Cardiac muscle cell (in vitro differentiated cells and primary cell): Measurements from ENCODE around the gene TBC1D8. TPM values are rescaled to one million over a fixed set of nuclear protein-coding genes. Genes with fewer than 3 reads are reported as not detected.

Experiments used
- DNase-seq, 2 donors: peaks; one replicate each; pipeline versions ENCODE4 v3.0.0 to v3.0.0-alpha.2; 2010 to 2017; ENCODE audit warnings: low read depth in 1 of 2, low spot score in 1 of 2
- H3K27ac ChIP-seq: fragments of 200-600 bp; sonication (generic); 2 replicates; pipeline ENCODE4 v1.5.1; 2016
- H3K27me3 ChIP-seq: fragments of 200-600 bp; sonication (generic); 2 replicates; pipeline ENCODE4 v1.6.0; 2016; ENCODE audit warnings: control low read depth
- H3K36me3 ChIP-seq: fragments of 200-600 bp; sonication (generic); 2 replicates; pipeline ENCODE4 v1.5.1; 2016; ENCODE audit warnings: control low read depth
- H3K4me1 ChIP-seq: fragments of 200-600 bp; sonication (generic); 2 replicates; pipeline ENCODE4 v1.8.1; 2017; ENCODE audit warnings: low read depth, mild to moderate bottlenecking, mixed run types
- H3K4me3 ChIP-seq: fragments of 200-600 bp; sonication (generic); 2 replicates; pipeline ENCODE4 v1.5.1; 2016; ENCODE audit warnings: mild to moderate bottlenecking
- H3K9me3 ChIP-seq: fragments of 200-600 bp; sonication (generic); 2 replicates; pipeline ENCODE4 v1.5.1; 2017; ENCODE audit warnings: low read depth, mild to moderate bottlenecking, control low read depth
- polyA plus RNA-seq: library from polyadenylated mRNA; unstranded; fragments of >200 nt; fragmentation: Nextera tagmentation; extraction: Ambion mirVana; gene quantifications from 2 replicates; pipeline ENCODE4 v1.2.1, GENCODE V29; 2016
- total RNA-seq: library from RNA; depleted of rRNA; stranded (reverse); fragments of >200 nt; gene quantifications from 2 replicates; pipeline ENCODE4 v1.2.3, GENCODE V29; 2016
- TF ChIP-seq, protein P1 (sequence below): IDR thresholded peaks from 2 replicates; pipeline ENCODE4 v1.5.1; 2012; ENCODE audit warnings: low read depth, mild to moderate bottlenecking, low read length

TBC1D8 gene
- total and polyA plus RNA-seq, 2 experiments from 2014 or later: 15.2 to 23.2 TPM

DNA sequence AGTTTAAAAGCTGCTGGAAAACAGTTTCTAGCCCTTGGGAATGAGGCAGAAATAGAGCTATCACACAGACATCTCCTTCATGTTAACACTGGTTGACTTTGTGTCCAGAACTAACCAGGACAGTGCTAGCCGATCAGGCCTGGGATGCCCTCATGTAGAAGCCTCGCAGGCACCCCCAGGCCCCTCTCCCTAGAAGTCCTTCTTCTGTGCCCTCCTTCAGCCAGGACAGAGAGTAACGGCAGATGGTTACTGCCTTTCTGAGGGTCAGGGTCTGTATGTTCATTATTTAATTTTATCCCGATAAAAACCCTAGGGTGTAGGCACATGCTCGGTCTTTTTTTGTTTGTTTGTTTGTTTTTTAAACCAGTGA, 159.8 kb downstream of the TBC1D8 start:
- Histone ChIP-seq H3K9me3 (no peaks in the 10 kb centered on the region), H3K4me1 (no peaks in the 10 kb centered on the region), H3K36me3 (no peaks in the 10 kb centered on the region), H3K4me3 (no peak overlapping the region), H3K27ac (no peak overlapping the region), H3K27me3 (no peaks in the 10 kb centered on the region)
- TF ChIP-seq, protein P1, sequence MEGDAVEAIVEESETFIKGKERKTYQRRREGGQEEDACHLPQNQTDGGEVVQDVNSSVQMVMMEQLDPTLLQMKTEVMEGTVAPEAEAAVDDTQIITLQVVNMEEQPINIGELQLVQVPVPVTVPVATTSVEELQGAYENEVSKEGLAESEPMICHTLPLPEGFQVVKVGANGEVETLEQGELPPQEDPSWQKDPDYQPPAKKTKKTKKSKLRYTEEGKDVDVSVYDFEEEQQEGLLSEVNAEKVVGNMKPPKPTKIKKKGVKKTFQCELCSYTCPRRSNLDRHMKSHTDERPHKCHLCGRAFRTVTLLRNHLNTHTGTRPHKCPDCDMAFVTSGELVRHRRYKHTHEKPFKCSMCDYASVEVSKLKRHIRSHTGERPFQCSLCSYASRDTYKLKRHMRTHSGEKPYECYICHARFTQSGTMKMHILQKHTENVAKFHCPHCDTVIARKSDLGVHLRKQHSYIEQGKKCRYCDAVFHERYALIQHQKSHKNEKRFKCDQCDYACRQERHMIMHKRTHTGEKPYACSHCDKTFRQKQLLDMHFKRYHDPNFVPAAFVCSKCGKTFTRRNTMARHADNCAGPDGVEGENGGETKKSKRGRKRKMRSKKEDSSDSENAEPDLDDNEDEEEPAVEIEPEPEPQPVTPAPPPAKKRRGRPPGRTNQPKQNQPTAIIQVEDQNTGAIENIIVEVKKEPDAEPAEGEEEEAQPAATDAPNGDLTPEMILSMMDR: no peak
- no peak for DNase-seq

DNA sequence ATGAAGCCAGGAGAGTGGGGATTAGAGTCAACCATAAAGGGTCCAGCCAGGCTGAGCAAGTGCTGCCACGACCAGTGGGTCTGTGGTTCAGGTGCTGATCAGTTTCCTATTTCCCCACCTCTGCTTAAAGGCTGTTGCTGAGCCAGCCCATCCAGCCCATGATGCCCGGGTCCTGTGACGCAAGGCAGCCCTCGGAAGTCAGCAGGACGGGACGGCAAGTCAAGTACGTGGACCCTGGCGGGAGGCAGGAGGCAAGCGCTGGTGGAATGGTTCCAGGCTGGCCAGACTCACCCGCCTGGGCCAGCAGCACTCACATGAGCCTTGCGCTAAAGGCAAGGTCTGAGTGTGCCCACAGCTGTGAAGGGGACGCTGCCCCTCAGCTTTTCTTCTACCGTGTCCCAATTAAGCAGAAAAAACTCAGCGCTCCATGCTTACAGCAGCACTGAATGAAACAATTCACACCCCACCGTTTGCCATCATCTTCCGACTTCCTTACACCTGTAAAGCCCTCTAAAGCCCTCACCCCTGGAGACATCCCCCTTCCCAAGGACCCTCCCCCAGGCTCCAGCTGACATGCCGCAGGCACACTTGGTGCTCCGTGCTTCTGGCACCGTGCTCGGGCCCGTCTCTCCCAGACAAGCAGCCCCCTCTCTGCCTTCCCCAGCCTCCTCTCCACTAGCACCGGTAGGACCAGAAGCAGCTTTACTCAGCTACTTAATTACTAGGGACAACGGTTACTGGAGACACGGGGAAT, 160.4 kb downstream of the TBC1D8 start:
- H3K9me3 ChIP-seq: no peaks in the 10 kb centered on the region
- no peak overlapping the region for H3K27ac ChIP-seq
- no peaks in the 10 kb centered on the region for H3K4me1 ChIP-seq
- no peak overlapping the region for H3K4me3 ChIP-seq
- H3K27me3 ChIP-seq: no peaks in the 10 kb centered on the region
- no peaks in the 10 kb centered on the region for H3K36me3 ChIP-seq
- DNase-seq: no peak
- TF ChIP-seq, protein P1: no peak

DNA sequence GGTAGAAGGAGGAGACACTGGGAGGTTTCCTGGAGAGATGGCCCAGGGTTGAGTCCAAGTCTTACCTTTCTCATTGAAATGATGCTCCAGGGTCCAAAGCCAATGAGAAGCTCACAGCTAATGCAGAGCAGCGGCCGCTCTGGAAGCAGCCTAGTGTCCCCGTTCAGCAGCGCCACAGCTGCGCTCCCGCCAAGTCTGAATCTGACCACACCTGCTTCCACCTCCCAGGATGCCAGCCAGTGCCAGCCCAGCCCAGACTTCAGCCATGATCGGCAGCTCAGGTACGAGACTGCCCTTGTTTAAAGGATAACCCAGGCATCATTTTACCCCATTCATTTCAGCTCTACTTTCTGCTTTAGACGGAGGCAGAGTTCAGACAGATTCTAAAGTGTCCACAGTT, 161.0 kb downstream of the TBC1D8 start:
- Histone ChIP-seq H3K9me3 (no peaks in the 10 kb centered on the region), H3K27me3 (no peaks in the 10 kb centered on the region), H3K4me1 (no peaks in the 10 kb centered on the region), H3K36me3 (no peaks in the 10 kb centered on the region), H3K27ac (no peak overlapping the region), H3K4me3 (no peak overlapping the region)
- TF ChIP-seq, protein P1: no peak
- no peak for DNase-seq

DNA sequence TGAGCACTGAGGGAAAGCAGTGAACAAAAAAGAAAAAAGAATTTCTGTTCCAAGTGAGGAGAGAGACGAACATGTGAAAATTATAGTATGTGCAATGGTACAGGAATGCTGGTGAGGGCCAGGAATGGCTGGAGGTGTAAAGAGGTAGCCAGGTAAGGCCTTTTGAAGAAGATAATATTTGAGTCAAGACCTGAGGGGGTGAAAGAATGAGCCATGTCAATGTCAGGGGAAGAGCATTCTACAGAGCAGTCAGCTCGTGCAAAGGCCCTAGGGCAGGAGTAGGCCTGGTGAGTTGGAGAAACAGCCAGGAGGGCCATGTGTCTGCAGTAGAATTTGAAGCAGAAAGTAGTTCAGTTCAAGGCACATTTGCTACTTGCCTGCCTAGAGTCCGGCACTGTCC, 161.5 kb downstream of the TBC1D8 start:
- TF ChIP-seq, protein P1: no peak
- Histone ChIP-seq H3K4me1 (no peaks in the 10 kb centered on the region), H3K9me3 (no peaks in the 10 kb centered on the region), H3K4me3 (no peak overlapping the region), H3K36me3 (no peaks in the 10 kb centered on the region), H3K27ac (no peak overlapping the region), H3K27me3 (no peaks in the 10 kb centered on the region)
- no peak for DNase-seq

DNA sequence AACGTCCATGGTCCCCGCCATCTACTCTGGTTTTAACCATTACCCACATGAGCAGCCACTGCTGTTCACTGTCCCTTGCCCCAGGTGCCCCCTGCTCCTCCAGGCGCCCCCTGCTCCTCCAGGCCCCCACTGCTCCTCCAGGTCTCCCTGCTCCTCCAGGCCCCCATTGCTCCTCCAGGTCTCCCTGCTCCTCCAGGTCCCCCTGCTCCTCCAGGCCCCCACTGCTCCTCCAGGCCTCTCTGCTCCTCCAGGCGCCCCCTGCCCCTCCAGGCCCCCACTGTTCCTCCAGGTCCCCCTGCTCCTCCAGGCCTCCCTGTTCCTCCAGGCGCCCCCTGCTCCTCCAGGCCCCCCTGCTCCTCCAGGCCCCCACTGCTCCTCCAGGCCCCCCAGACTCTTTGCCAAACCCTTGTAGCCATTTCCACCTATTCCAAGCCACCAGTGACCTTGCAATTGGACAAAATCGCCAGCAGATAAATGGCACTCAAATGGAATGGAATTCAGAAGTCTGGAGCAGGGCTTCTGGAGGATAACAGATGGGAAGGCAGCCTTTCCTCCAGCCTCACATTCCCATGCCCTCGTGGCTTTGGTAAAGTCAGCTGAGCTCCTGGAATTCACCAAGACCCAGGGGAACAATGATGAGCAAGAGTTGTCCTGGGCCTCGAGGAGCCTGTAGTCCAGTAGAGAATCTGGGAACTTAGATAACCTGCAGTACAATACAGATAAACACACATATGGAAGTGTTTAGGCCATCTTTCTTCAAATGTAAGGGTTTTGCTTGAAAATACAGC, 162.4 kb downstream of the TBC1D8 start:
- no peaks in the 10 kb centered on the region for H3K4me1 ChIP-seq
- H3K4me3 ChIP-seq: no peak overlapping the region
- H3K9me3 ChIP-seq: no peaks in the 10 kb centered on the region
- H3K36me3 ChIP-seq: no peaks in the 10 kb centered on the region
- no peak overlapping the region for H3K27ac ChIP-seq
- H3K27me3 ChIP-seq: no peaks in the 10 kb centered on the region
- no peak for DNase-seq
- TF ChIP-seq, protein P1: no peak
